Peyer's patch (tissue), 4 donors: ENCODE data around the gene EPSTI1.

ENCODE experiments used
- CTCF ChIP-seq, 6 experiments: fragments of 450-650 bp in 4 of 6; fragments of 200-600 bp in 2 of 6; sonication (generic) in 1 of 6; IDR thresholded peaks; one replicate each; pipeline ENCODE4 v1.5.1; 2017 to 2019; ENCODE audit warnings: antibody characterized with exemption in 6 of 6, mild to moderate bottlenecking in 3 of 6, moderate library complexity in 1 of 6
- POLR2A ChIP-seq, 2 donors: fragments of 450-650 bp; IDR thresholded peaks; one replicate each; pipeline ENCODE4 v1.5.1; 2017; ENCODE audit warnings: antibody characterized with exemption in 2 of 2, mild to moderate bottlenecking in 2 of 2, moderate library complexity in 2 of 2

- TF ChIP-seq CTCF (IDR thresholded peaks at IDR 0.05) (no peak), POLR2A (IDR thresholded peaks at IDR 0.05) (no peak)
Measured at GRCh38 chr13:43005460-43006236, 13.6 kb upstream of the EPSTI1 start.
